Uterus (tissue), 4 donors: Measurements from ENCODE around the gene AUTS2. TPM values are rescaled to one million over a fixed set of nuclear protein-coding genes. Genes with fewer than 3 reads are reported as not detected.

ENCODE experiments used
- DNase-seq, 2 donors: peaks; one replicate each; pipeline ENCODE4 v3.0.0-alpha.2; 2019 to 2020
- H3K27ac ChIP-seq, 2 donors: fragments of 200-600 bp; sonication (generic); 1 replicate in 1 of 2; 2 replicates in 1 of 2; pipeline ENCODE4 v1.5.1; 2016 to 2018
- H3K27me3 ChIP-seq, 2 donors: fragments of 200-600 bp; sonication (generic); one replicate each; pipeline ENCODE4 v1.5.1; 2018 to 2019; ENCODE audit warnings: control low read depth in 1 of 2
- H3K36me3 ChIP-seq, 2 donors: fragments of 200-600 bp; sonication (generic); one replicate each; pipeline ENCODE4 v1.5.1; 2019; ENCODE audit warnings: control low read depth in 1 of 2
- H3K4me1 ChIP-seq, 2 donors: fragments of 200-600 bp; sonication (generic); one replicate each; pipeline ENCODE4 v1.5.1; 2018 to 2019; ENCODE audit warnings: control low read depth in 1 of 2
- H3K4me3 ChIP-seq, 2 donors: fragments of 200-600 bp; sonication (generic); 1 replicate in 1 of 2; 2 replicates in 1 of 2; pipeline ENCODE4 v1.5.1; 2018 to 2019; ENCODE audit warnings: mild to moderate bottlenecking in 1 of 2
- H3K9me3 ChIP-seq, 2 donors: fragments of 200-600 bp; sonication (generic); one replicate each; pipeline ENCODE4 v1.5.1; 2019; ENCODE audit warnings: control low read depth in 1 of 2
- CTCF ChIP-seq, 4 experiments: fragments of 200-600 bp in 2 of 4; fragments of 450-650 bp in 2 of 4; sonication (generic) in 2 of 4; IDR thresholded peaks; one replicate each; pipeline ENCODE4 v1.5.1; 2016 to 2019; ENCODE audit warnings: antibody characterized with exemption in 4 of 4, mild to moderate bottlenecking in 2 of 4, moderate library complexity in 1 of 4
- POLR2A ChIP-seq, 2 donors: fragments of 450-650 bp; IDR thresholded peaks; one replicate each; pipeline ENCODE4 v1.6.1; 2016; ENCODE audit warnings: antibody characterized with exemption in 2 of 2, mild to moderate bottlenecking in 1 of 2, moderate library complexity in 1 of 2
- intact Hi-C: fragments of 100-400 bp; cut with DNase I; formaldehyde crosslinking; loops from one replicate; pipeline ENCODE4 v1.15.1; 2023; ENCODE audit warnings: low total_unique reads
- total RNA-seq, 4 donors: library from RNA; depleted of rRNA in 3 of 4; stranded (reverse); fragments of >200 nt in 3 of 4; gene quantifications; one replicate each; pipeline versions ENCODE4 v1.1.0 to v1.2.4, GENCODE V29; 2014 to 2023
- donor health status: DM: yes; HTN: yes; CAD: no.

Gene AUTS2
- total RNA-seq, 4 donors from 2014 or later, result 10.5 to 58.2 (median 30.0) TPM

DNA sequence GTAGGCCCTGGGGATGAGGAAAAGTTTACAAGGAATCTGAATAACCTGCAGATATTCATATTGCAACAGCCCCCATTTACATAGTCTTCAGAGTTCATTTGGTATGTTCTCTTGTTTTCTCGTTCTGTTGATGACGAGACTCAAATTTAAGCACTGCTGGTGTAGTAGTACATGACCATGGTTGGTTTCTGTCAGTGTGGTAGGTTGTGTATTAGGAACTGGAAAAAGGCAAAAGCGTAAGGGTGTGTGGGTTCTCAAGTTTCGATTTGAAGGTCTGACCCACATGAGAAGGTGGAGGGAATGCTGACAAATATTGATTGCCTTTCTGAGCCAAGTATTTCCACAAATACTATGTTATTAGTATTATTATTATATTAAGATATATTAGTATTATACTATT, 151.7 kb downstream of the AUTS2 start:
- TF ChIP-seq POLR2A (IDR thresholded peaks at IDR 0.05) (no peak), CTCF (IDR thresholded peaks at IDR 0.05) (no peak)
- H3K4me1 ChIP-seq, result no peaks in the 10 kb centered on the region
- H3K27ac ChIP-seq, result no peak overlapping the region
- intact Hi-C loops, result no loop called here
- no peak overlapping the region for H3K4me3 ChIP-seq
- DNase-seq, result no peak
- no peaks in the 10 kb centered on the region for H3K27me3 ChIP-seq
- H3K9me3 ChIP-seq, result no peaks in the 10 kb centered on the region
- no peaks in the 10 kb centered on the region for H3K36me3 ChIP-seq

DNA sequence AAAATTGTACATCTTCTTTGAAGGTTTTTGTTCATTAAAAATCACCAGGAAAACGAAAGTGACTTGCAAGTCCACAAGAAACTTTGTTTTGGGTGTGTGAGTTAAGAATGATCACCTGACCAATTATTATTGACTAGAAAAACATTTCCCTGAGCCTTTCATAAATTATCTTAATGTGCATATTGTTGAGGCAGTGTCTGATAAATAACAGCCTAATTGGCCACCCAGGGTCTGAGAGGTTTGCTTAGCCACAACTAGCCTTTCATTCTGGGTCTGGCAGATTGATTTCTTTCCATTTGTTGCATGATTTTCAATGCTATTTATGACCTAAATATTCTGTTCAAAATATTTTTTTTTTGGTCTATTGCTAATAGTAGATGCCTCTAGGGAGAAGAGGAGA, 152.8 kb downstream of the AUTS2 start:
- TF ChIP-seq POLR2A (IDR thresholded peaks at IDR 0.05) (no peak), CTCF (IDR thresholded peaks at IDR 0.05) (no peak)
- intact Hi-C loops, result no loop called here
- Histone ChIP-seq H3K4me3 (no peak overlapping the region), H3K27ac (no peak overlapping the region), H3K4me1 (no peaks in the 10 kb centered on the region), H3K9me3 (no peaks in the 10 kb centered on the region), H3K36me3 (no peaks in the 10 kb centered on the region), H3K27me3 (no peaks in the 10 kb centered on the region)
- DNase-seq, result no peak

DNA sequence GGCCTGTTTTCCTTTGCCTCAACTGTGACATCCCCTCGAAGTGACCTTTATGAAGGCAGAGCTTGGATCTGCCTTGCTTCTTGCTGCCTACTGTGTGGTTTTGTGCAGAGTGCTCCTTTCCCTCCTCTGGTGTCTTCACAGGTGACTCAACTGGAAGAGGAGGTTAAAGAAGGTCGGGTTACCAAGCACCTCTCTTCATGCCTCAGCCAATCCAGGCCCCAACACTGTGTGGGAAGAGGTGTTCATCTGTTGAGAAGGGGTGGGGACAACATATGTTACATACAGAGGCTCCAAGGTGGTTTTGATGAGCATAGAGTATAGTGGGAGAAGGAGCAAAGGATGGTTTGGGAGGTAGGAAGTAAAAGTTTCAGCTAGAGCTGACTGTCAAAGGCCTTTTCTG, 155.7 kb downstream of the AUTS2 start:
- intact Hi-C loops, result no loop called here
- H3K36me3 ChIP-seq, result no peaks in the 10 kb centered on the region
- H3K4me1 ChIP-seq, result no peaks in the 10 kb centered on the region
- H3K9me3 ChIP-seq, result no peaks in the 10 kb centered on the region
- H3K27me3 ChIP-seq, result no peaks in the 10 kb centered on the region
- DNase-seq, result no peak
- H3K27ac ChIP-seq, result no peak overlapping the region
- TF ChIP-seq POLR2A (IDR thresholded peaks at IDR 0.05) (no peak), CTCF (IDR thresholded peaks at IDR 0.05) (no peak)
- H3K4me3 ChIP-seq, result no peak overlapping the region

- Histone ChIP-seq H3K36me3 (no peaks in the 10 kb centered on the region), H3K4me3 (no peak overlapping the region), H3K27me3 (no peaks in the 10 kb centered on the region), H3K9me3 (no peaks in the 10 kb centered on the region), H3K27ac (no peak overlapping the region), H3K4me1 (no peaks in the 10 kb centered on the region)
- TF ChIP-seq CTCF (IDR thresholded peaks at IDR 0.05) (no peak), POLR2A (IDR thresholded peaks at IDR 0.05) (no peak)
- no peak for DNase-seq
- intact Hi-C loops, result no loop called here
Measured at GRCh38 chr7:69754476-69754875, 156.2 kb downstream of the AUTS2 start.

- intact Hi-C loops, result no loop called here
Measured at GRCh38 chr7:69756235-69756634, 158.0 kb downstream of the AUTS2 start.

More at GRCh38 chr7:69756235-69756634, 158.0 kb downstream of the AUTS2 start:
- Histone ChIP-seq H3K27me3 (no peaks in the 10 kb centered on the region), H3K4me3 (no peak overlapping the region), H3K27ac (no peak overlapping the region), H3K9me3 (no peaks in the 10 kb centered on the region), H3K36me3 (no peaks in the 10 kb centered on the region), H3K4me1 (no peaks in the 10 kb centered on the region)
- DNase-seq, result no peak
- TF ChIP-seq CTCF (IDR thresholded peaks at IDR 0.05), result no peak
- TF ChIP-seq POLR2A (IDR thresholded peaks at IDR 0.05), result no peak
